WTC11 (cell line): ENCODE measurements around the gene ALDH1A2. TPM values are rescaled to one million over a fixed set of nuclear protein-coding genes. Genes with fewer than 3 reads are reported as not detected.

Experiments
- ATAC-seq: fragments of 200-7000 bp; cut with Tn5 transposase; 2 replicates; pipeline ENCODE4 v1.10.0; 2021; ENCODE audit warnings: mild to moderate bottlenecking, moderate library complexity
- CTCF ChIA-PET: fragments of 300-600 bp; sonication (Branson Sonifier 250); formaldehyde crosslinking; loops from one replicate; lab custom pipeline; 2021; ENCODE audit warnings: antibody characterized with exemption; lab: Charles Lee
- POLR2A ChIA-PET: fragments of 350-600 bp; sonication (Branson Sonifier 250); formaldehyde crosslinking; loops from one replicate; lab custom pipeline; 2021; ENCODE audit warnings: antibody characterized with exemption; lab: Charles Lee
- DNase-seq: peaks from one replicate; pipeline ENCODE4 v3.0.0; 2021; ENCODE audit warnings: low spot score
- H3K27ac Mint-ChIP-seq: 2 replicates; pipeline ENCODE4 v1.8.0; 2021; ENCODE audit warnings: mixed read lengths
- H3K27me3 Mint-ChIP-seq: 2 replicates; pipeline ENCODE4 v1.8.0; 2021; ENCODE audit warnings: low read depth, mild to moderate bottlenecking, moderate library complexity, mixed read lengths
- H3K36me3 Mint-ChIP-seq: 2 replicates; pipeline ENCODE4 v1.8.0; 2021; ENCODE audit warnings: mixed read lengths
- H3K4me1 Mint-ChIP-seq: 2 replicates; pipeline ENCODE4 v1.8.0; 2022; ENCODE audit warnings: mixed read lengths
- H3K4me3 Mint-ChIP-seq: 2 replicates; pipeline ENCODE4 v1.8.0; 2021; ENCODE audit warnings: mild to moderate bottlenecking, moderate library complexity, mixed read lengths
- H3K9me3 Mint-ChIP-seq: 2 replicates; pipeline ENCODE4 v1.8.0; 2021; ENCODE audit warnings: mixed read lengths
- ATF6 ChIP-seq: sonication (generic); formaldehyde crosslinking; IDR thresholded peaks from 2 replicates; pipeline ENCODE4 v1.8.1; 2023; ENCODE audit warnings: mild to moderate bottlenecking, missing genetic modification reagents
- E2F1 ChIP-seq: sonication (generic); formaldehyde crosslinking; IDR thresholded peaks from 2 replicates; pipeline ENCODE4 v1.8.0; 2022; ENCODE audit warnings: mild to moderate bottlenecking, missing genetic modification reagents
- EMX1 ChIP-seq: fragments of 250-450 bp; sonication (Bioruptor Pico); IDR thresholded peaks from 2 replicates; pipeline ENCODE4 v1.8.0; 2021; ENCODE audit warnings: mild to moderate bottlenecking
- FOXJ3 ChIP-seq: sonication (generic); formaldehyde crosslinking; IDR thresholded peaks from 2 replicates; pipeline ENCODE4 v1.9.0; 2021; ENCODE audit warnings: missing genetic modification reagents, mild to moderate bottlenecking, borderline replicate concordance
- GTF2I ChIP-seq: fragments of 250-450 bp; sonication (Bioruptor Pico); conservative IDR thresholded peaks from 2 replicates; pipeline ENCODE4 v1.4.0; 2021; ENCODE audit warnings: mild to moderate bottlenecking
- IRF2 ChIP-seq: sonication (generic); formaldehyde crosslinking; IDR thresholded peaks from 2 replicates; pipeline ENCODE4 v1.8.0; 2022; ENCODE audit warnings: low read depth, missing genetic modification reagents, borderline replicate concordance
- MXD4 ChIP-seq: fragments of 250-450 bp; sonication (Bioruptor Pico); IDR thresholded peaks from 2 replicates; pipeline ENCODE4 v1.8.0; 2021; ENCODE audit warnings: mild to moderate bottlenecking, moderate library complexity, borderline replicate concordance
- MYBL2 ChIP-seq: sonication (generic); formaldehyde crosslinking; IDR thresholded peaks from 2 replicates; pipeline ENCODE4 v1.8.1; 2023; ENCODE audit warnings: mild to moderate bottlenecking, moderate library complexity, missing genetic modification reagents
- NFATC4 ChIP-seq: fragments of 250-450 bp; sonication (Bioruptor Pico); IDR thresholded peaks from 2 replicates; pipeline ENCODE4 v1.9.0; 2021; ENCODE audit warnings: mild to moderate bottlenecking
- NR2C2 ChIP-seq: sonication (generic); formaldehyde crosslinking; IDR thresholded peaks from 2 replicates; pipeline ENCODE4 v1.8.0; 2022; ENCODE audit warnings: mild to moderate bottlenecking, missing genetic modification reagents
- PRDM15 ChIP-seq: sonication (generic); formaldehyde crosslinking; IDR thresholded peaks from 2 replicates; pipeline ENCODE4 v1.8.0; 2022; ENCODE audit warnings: missing genetic modification reagents
- RORB ChIP-seq: fragments of 250-450 bp; sonication (Bioruptor Pico); IDR thresholded peaks from 2 replicates; pipeline ENCODE4 v1.9.0; 2021; ENCODE audit warnings: mild to moderate bottlenecking
- SMAD4 ChIP-seq: sonication (generic); formaldehyde crosslinking; IDR thresholded peaks from 2 replicates; pipeline ENCODE4 v1.8.0; 2022; ENCODE audit warnings: mild to moderate bottlenecking, missing genetic modification reagents
- SP1 ChIP-seq: sonication (generic); formaldehyde crosslinking; conservative IDR thresholded peaks from 2 replicates; pipeline ENCODE4 v1.8.1; 2022; ENCODE audit warnings: missing genetic modification reagents
- ZNF121 ChIP-seq: sonication (generic); formaldehyde crosslinking; IDR thresholded peaks from 2 replicates; pipeline ENCODE4 v1.8.0; 2023; ENCODE audit warnings: missing genetic modification reagents
- ZNF232 ChIP-seq: sonication (generic); formaldehyde crosslinking; IDR thresholded peaks from 2 replicates; pipeline ENCODE4 v1.8.0; 2022; ENCODE audit warnings: mild to moderate bottlenecking, missing genetic modification reagents
- ZNF263 ChIP-seq: sonication (generic); formaldehyde crosslinking; IDR thresholded peaks from 2 replicates; pipeline ENCODE4 v1.8.1; 2022; ENCODE audit warnings: low read depth, mild to moderate bottlenecking, moderate library complexity, missing genetic modification reagents
- ZNF396 ChIP-seq: fragments of 250-450 bp; sonication (Bioruptor Pico); IDR thresholded peaks from 2 replicates; pipeline ENCODE4 v1.8.0; 2021; ENCODE audit warnings: mild to moderate bottlenecking, moderate library complexity, borderline replicate concordance
- ZNF425 ChIP-seq: fragments of 250-450 bp; sonication (Bioruptor Pico); conservative IDR thresholded peaks from 2 replicates; pipeline ENCODE4 v1.9.0; 2021; ENCODE audit warnings: mild to moderate bottlenecking
- total RNA-seq: library from RNA; stranded (reverse); gene quantifications from 3 replicates; pipeline ENCODE4 v1.2.3, GENCODE V29; 2021
- TF ChIP-seq, protein P1 (sequence below): fragments of 200-600 bp; IDR thresholded peaks from 2 replicates; pipeline ENCODE4 v1.8.0; 2022; ENCODE audit warnings: antibody characterized with exemption
- TF ChIP-seq, protein P2 (sequence below): sonication (generic); formaldehyde crosslinking; IDR thresholded peaks from 2 replicates; pipeline ENCODE4 v1.8.0; 2023; ENCODE audit warnings: missing genetic modification reagents
- TF ChIP-seq, protein P3 (sequence below): sonication (generic); formaldehyde crosslinking; IDR thresholded peaks from 2 replicates; pipeline ENCODE4 v1.8.1; 2023; ENCODE audit warnings: mild to moderate bottlenecking, missing genetic modification reagents, moderate library complexity

ALDH1A2 gene
- total RNA-seq, 1 experiment from 2014 or later: 1.1 TPM

- TF ChIP-seq PRDM15 (no peak), SMAD4 (CRISPR knock-in tag) (no peak), E2F1 (CRISPR knock-in tag) (no peak), IRF2 (CRISPR knock-in tag) (no peak), ZNF396 (CRISPR knock-in tag) (no peak)
- TF ChIP-seq, protein P1, sequence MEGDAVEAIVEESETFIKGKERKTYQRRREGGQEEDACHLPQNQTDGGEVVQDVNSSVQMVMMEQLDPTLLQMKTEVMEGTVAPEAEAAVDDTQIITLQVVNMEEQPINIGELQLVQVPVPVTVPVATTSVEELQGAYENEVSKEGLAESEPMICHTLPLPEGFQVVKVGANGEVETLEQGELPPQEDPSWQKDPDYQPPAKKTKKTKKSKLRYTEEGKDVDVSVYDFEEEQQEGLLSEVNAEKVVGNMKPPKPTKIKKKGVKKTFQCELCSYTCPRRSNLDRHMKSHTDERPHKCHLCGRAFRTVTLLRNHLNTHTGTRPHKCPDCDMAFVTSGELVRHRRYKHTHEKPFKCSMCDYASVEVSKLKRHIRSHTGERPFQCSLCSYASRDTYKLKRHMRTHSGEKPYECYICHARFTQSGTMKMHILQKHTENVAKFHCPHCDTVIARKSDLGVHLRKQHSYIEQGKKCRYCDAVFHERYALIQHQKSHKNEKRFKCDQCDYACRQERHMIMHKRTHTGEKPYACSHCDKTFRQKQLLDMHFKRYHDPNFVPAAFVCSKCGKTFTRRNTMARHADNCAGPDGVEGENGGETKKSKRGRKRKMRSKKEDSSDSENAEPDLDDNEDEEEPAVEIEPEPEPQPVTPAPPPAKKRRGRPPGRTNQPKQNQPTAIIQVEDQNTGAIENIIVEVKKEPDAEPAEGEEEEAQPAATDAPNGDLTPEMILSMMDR: no peak
These were observed 29.9 kb upstream of the ALDH1A2 start (continued) for GRCh38 chr15:58095415-58095814.

GRCh38 chr15:58087871-58088270 is 22.4 kb upstream of the ALDH1A2 start:
- DNase-seq: no peak
- H3K27me3 Mint-ChIP-seq: peaks cover 3% of the 10 kb centered on the region
- no peak overlapping the region for H3K4me3 Mint-ChIP-seq
- ChIA-PET POLR2A (no interaction called here), CTCF (interaction anchor here (2.3 kb wide), 1 partner anchor 17 kb away, joined by 7 read pairs; no protein-coding TSS in a partner anchor)
- no peak overlapping the region for H3K27ac Mint-ChIP-seq
- no peaks in the 10 kb centered on the region for H3K9me3 Mint-ChIP-seq
- ATAC-seq: no peak
- H3K36me3 Mint-ChIP-seq: no peaks in the 10 kb centered on the region
- H3K4me1 Mint-ChIP-seq: no peaks in the 10 kb centered on the region
- TF ChIP-seq ZNF425 (CRISPR knock-in tag) (no peak), IRF2 (CRISPR knock-in tag) (no peak), SP1 (no peak), MYBL2 (CRISPR knock-in tag) (no peak), ZNF121 (no peak), MXD4 (CRISPR knock-in tag) (no peak), GTF2I (CRISPR knock-in tag) (no peak), ATF6 (CRISPR knock-in tag) (no peak), EMX1 (CRISPR knock-in tag) (no peak), ZNF232 (CRISPR knock-in tag) (no peak), ZNF263 (no peak), FOXJ3 (CRISPR knock-in tag) (no peak), RORB (CRISPR knock-in tag) (no peak), NFATC4 (no peak), NR2C2 (CRISPR knock-in tag) (no peak)
- TF ChIP-seq, protein P2, sequence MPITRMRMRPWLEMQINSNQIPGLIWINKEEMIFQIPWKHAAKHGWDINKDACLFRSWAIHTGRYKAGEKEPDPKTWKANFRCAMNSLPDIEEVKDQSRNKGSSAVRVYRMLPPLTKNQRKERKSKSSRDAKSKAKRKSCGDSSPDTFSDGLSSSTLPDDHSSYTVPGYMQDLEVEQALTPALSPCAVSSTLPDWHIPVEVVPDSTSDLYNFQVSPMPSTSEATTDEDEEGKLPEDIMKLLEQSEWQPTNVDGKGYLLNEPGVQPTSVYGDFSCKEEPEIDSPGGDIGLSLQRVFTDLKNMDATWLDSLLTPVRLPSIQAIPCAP (CRISPR knock-in tag): no peak
- TF ChIP-seq, protein P3, sequence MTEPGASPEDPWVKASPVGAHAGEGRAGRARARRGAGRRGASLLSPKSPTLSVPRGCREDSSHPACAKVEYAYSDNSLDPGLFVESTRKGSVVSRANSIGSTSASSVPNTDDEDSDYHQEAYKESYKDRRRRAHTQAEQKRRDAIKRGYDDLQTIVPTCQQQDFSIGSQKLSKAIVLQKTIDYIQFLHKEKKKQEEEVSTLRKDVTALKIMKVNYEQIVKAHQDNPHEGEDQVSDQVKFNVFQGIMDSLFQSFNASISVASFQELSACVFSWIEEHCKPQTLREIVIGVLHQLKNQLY (CRISPR knock-in tag): no peak
